GM21367 (cell line): ENCODE results near the gene ZNF662.

Source experiments
- ATAC-seq: cut with Tn5 transposase; IDR thresholded peaks from one replicate; pipeline ENCODE4 v1.9.1; 2021; ENCODE audit not compliant: unreplicated experiment

ZNF662 gene

DNA sequence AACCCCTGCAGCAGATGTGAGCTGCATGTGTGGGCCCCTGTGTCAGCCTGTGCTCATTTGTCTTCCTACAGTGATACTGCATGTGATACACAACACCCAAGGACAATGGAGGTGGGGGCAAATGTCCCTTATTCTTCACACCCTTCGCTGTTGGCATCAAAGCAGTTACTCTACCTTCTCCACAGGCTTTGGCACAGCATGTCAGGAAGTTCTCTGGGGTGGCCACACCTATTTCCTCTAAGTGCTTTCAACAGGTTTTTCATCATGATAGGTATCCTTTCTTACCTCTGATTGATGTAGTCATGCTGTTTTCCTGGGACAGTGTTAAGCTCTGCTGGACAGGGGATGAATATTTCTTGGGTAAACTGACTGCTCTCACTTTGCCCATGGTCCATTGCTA is 29.5 kb downstream of the ZNF662 start:
- ATAC-seq, result no peak

GRCh38 chr3:42936157-42936981 is 30.4 kb downstream of the ZNF662 start:
- no peak for ATAC-seq

DNA sequence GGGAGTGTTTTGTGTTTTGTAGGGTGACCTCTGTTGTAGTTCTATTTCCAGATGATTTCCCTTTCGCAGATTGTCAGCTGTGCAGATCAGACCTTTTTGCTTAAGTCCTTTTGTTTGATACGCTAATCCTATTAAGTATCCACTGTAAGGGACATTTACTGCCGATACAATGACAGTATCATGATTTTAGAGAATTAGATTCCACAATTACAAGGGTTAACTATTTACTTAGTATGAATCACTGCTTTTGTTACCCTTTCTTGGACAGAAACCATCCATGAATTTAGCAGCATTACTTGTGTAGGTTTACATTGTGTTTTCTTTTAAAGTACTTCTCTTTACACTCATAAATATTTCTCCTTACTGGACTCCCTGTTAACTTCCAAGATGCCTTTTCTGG is 31.4 kb downstream of the ZNF662 start:
- no peak for ATAC-seq

- no peak for ATAC-seq
Observed at GRCh38 chr3:42942693-42943092, 36.8 kb downstream of the ZNF662 start.

GRCh38 chr3:42946050-42946449 is 40.1 kb downstream of the ZNF662 start:
- no peak for ATAC-seq

- ATAC-seq, result no peak
Observed at GRCh38 chr3:42957573-42957972, 51.6 kb downstream of the ZNF662 start.

DNA sequence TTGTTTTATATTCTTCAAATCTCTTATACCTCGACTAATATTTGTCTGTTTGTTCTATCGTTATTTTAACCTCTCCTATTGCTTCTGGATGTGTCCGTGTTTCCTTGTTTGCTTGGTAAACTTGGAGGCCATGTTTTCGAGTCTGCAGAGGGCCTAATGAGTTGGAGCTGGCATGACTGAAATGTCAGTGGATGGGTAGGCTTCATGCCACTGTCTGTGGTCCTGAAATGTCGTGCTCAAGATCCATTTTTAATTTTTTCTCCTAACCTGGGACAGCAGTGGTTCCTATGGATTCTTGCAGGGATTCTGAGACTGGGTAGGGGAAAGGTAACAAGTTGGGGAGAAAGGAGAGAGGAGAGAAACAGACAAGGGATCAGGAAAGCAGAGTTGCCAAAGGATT is 54.3 kb downstream of the ZNF662 start:
- ATAC-seq, result no peak

DNA sequence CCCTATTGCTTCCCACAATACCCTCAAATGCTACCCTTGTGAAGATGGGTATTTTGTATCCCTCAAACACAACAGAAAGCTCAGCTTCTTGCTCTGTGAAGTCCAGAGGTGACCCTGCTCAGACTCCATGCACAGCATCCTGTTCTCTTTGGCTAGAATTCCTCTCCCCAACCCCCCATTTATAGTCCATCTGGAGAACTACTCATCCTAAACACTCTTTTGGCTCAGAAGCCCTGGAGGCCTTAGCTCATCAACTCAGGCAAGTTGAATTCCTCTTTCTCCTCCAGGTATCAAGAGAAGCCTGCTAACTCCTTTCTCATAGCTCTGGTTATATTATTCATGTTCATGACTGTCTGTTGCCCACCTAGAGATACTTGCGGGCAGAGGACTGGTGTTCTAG is 54.8 kb downstream of the ZNF662 start:
- no peak for ATAC-seq

DNA sequence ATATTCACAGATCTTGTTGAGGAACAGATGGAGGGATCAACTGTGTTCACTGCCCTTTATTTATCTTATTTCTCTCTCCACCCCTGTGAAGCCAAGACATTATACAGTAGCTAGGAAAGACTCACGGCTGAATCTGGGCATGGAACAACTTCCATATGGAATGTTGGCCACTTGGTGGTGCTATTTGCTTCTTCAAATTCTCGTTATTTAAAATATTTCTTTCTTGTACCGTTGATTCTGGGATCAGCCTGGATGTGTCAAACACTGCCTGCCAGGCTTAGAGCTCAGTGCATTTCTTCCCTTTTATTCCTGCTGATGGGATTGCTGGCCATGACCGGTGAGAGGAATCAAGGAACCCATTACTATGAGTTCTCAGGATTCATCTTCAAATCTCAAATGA is 55.7 kb downstream of the ZNF662 start:
- ATAC-seq, result no peak

- no peak for ATAC-seq
Observed at GRCh38 chr3:42963269-42963668, 57.3 kb downstream of the ZNF662 start.

DNA sequence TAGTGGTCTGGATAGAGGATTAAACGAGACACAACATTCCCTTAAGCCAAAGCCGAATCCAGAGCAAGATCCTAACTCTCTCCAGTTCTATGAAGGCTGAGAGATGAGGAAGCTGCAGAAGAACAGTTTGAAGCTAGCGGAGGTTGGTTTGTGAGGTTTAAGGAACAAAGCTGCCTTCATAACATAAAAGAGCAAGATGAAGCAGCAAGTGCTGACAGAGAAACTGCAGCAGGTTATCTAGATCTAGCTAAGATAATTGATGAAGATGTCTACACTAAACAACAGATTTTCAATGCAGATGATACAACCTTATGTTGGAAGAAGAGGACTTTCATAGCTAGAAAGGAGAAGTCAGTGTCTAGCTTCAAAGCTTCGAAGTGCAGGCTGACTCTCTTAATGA is 58.3 kb downstream of the ZNF662 start:
- no peak for ATAC-seq
